K562 (cell line): ENCODE data around the gene ABCA13. TPM values are rescaled to one million over a fixed set of nuclear protein-coding genes. Genes with fewer than 3 reads are reported as not detected.

ENCODE experiments used
- ATAC-seq: fragments of 200-7000 bp; cut with Tn5 transposase; 3 replicates; pipeline ENCODE4 v1.9.1; 2020; ENCODE audit warnings: moderate library complexity
- BruUV-seq: library from RNA; stranded (reverse); fragments of 400-500 nt; replicated peaks from 2 replicates; lab custom pipeline; 2021; lab: Mats Ljungman, UMichigan
- CTCF ChIA-PET: fragments of 300-600 bp; formaldehyde crosslinking; extraction: SDS; loops from one replicate; lab custom pipeline; 2021; ENCODE audit warnings: low intra/inter-chr PET ratio; lab: Yijun Ruan, JAX
- POLR2A ChIA-PET: fragments of 300-600, 350-650 bp; sonication (Branson Sonifier 250); formaldehyde crosslinking; extraction: SDS; loops from one replicate; lab custom pipeline; 2021; ENCODE audit warnings: antibody characterized with exemption, inconsistent platforms; lab: Yijun Ruan, JAX
- DNase-seq, 4 experiments: peaks; one replicate each; pipeline versions ENCODE4 v3.0.0 to v3.0.0-alpha.2; 2011 to 2018; ENCODE audit warnings: low spot score in 3 of 4, mixed read lengths in 3 of 4; ENCODE audit errors: extremely low read depth in 1 of 4
- FAIRE-seq: peaks from 2 replicates; lab custom pipeline; 2011; peaks lifted over from hg19 to GRCh38; lab: Jason Lieb, UNC
- H2AFZ ChIP-seq: 2 replicates; pipeline ENCODE4 v1.6.0; 2011; ENCODE audit warnings: low read depth, low read length, control low read depth, inconsistent platforms
- H3K27ac ChIP-seq: fragments of 200-600 bp; 3 replicates; pipeline ENCODE4 v1.8.0; 2011; ENCODE audit warnings: low read depth, mild to moderate bottlenecking, control low read depth, inconsistent platforms, low read length, moderate library complexity, mixed read lengths; ENCODE audit errors: extremely low read depth
- H3K27me3 ChIP-seq, 2 experiments: fragments of 300-600 bp in 1 of 2; 2 replicates in 1 of 2; 3 replicates in 1 of 2; pipeline versions ENCODE4 v1.6.0 to v1.8.0; 2011; ENCODE audit warnings: inconsistent platforms in 2 of 2, low read length in 2 of 2, mild to moderate bottlenecking in 1 of 2, mixed read lengths in 1 of 2, moderate library complexity in 1 of 2; ENCODE audit not compliant: control insufficient read depth in 2 of 2, insufficient read depth in 2 of 2
- H3K36me3 ChIP-seq: fragments of 300-600 bp; 3 replicates; pipeline ENCODE4 v1.8.0; 2011; ENCODE audit warnings: mild to moderate bottlenecking, low read length, inconsistent platforms; ENCODE audit not compliant: control insufficient read depth, insufficient read depth
- H3K4me1 ChIP-seq, 2 experiments: fragments of 200-600 bp in 1 of 2; replicated peaks in 1 of 2; 2 replicates in 1 of 2; 3 replicates in 1 of 2; pipeline versions ENCODE4 v1.5.1 to v1.8.0; 2011; ENCODE audit warnings: inconsistent platforms in 2 of 2, low read length in 2 of 2, mild to moderate bottlenecking in 1 of 2, mixed read lengths in 1 of 2, moderate library complexity in 1 of 2; ENCODE audit not compliant: control insufficient read depth in 2 of 2, insufficient read depth in 2 of 2
- H3K4me2 ChIP-seq: 2 replicates; pipeline ENCODE4 v1.6.1; 2011; ENCODE audit warnings: low read length, control low read depth, inconsistent platforms, mixed read lengths; ENCODE audit not compliant: insufficient read depth
- H3K4me3 ChIP-seq: fragments of 200-600 bp; sonication (generic), shearing (Covaris generic); 2 replicates; pipeline ENCODE4 v1.5.1; 2016; ENCODE audit warnings: control low read depth, inconsistent platforms
- H3K79me2 ChIP-seq: fragments of 200-600 bp; 3 replicates; pipeline ENCODE4 v1.8.0; 2011; ENCODE audit warnings: low read length, inconsistent platforms; ENCODE audit not compliant: control insufficient read depth, insufficient read depth
- H3K9ac ChIP-seq, 2 experiments: 2 replicates each; pipeline versions ENCODE4 v1.6.0 to v1.6.1; 2011; ENCODE audit warnings: low read depth in 2 of 2, low read length in 2 of 2, control low read depth in 1 of 2, inconsistent platforms in 1 of 2, mild to moderate bottlenecking in 1 of 2, mixed read lengths in 1 of 2; ENCODE audit not compliant: insufficient read depth in 1 of 2
- H3K9me1 ChIP-seq: one replicate; pipeline ENCODE4 v1.6.0; 2011; ENCODE audit warnings: inconsistent platforms, mild to moderate bottlenecking, low read length, moderate library complexity; ENCODE audit not compliant: control insufficient read depth, insufficient read depth
- H3K9me3 ChIP-seq: replicated peaks from 2 replicates; pipeline ENCODE4 v1.5.1; 2011; ENCODE audit warnings: low read depth, low read length, inconsistent platforms; ENCODE audit not compliant: control insufficient read depth, insufficient read depth
- H4K20me1 ChIP-seq: replicated peaks from 2 replicates; pipeline ENCODE4 v1.6.1; 2011; ENCODE audit warnings: low read length, inconsistent platforms, mixed read lengths; ENCODE audit not compliant: control insufficient read depth, insufficient read depth
- COPS2 ChIP-seq: fragments of 450-650 bp; conservative IDR thresholded peaks from 2 replicates; pipeline ENCODE4 v1.6.1; 2016; ENCODE audit warnings: mild to moderate bottlenecking, moderate library complexity
- CREB1 ChIP-seq, 2 experiments: sonication (generic) in 1 of 2; formaldehyde crosslinking in 1 of 2; IDR thresholded peaks; 2 replicates each; pipeline versions ENCODE4 v1.6.1 to v1.8.0; 2012 to 2022; ENCODE audit warnings: inconsistent platforms in 1 of 2, mild to moderate bottlenecking in 1 of 2, missing genetic modification reagents in 1 of 2, moderate library complexity in 1 of 2
- DACH1 ChIP-seq: fragments of 450-650 bp; IDR thresholded peaks from 2 replicates; pipeline ENCODE4 v1.6.1; 2018; ENCODE audit not compliant: partially characterized antibody
- KDM1A ChIP-seq, 2 experiments: fragments of 450-650 bp; IDR thresholded peaks; 2 replicates each; pipeline ENCODE4 v1.6.1; 2016; ENCODE audit warnings: mild to moderate bottlenecking in 2 of 2
- ZNF316 ChIP-seq: fragments of 450-650 bp; IDR thresholded peaks from 2 replicates; pipeline ENCODE4 v1.6.1; 2016
- ZNF57 ChIP-seq: fragments of 450-650 bp; formaldehyde crosslinking; IDR thresholded peaks from 2 replicates; pipeline ENCODE4 v1.4.0; 2020; ENCODE audit warnings: mild to moderate bottlenecking, moderate library complexity
- WGBS: fragments of 100-300 bp; shearing (Covaris generic); methylation state at CpG from one replicate; pipeline ENCODE4 v1.1.6; 2016; ENCODE audit warnings: low coverage, mixed read lengths; ENCODE audit not compliant: insufficient coverage; ENCODE audit errors: missing lambda C conversion rate; 5-methylcytosine and 5-hydroxymethylcytosine counted together
- in situ Hi-C: fragments of 300-500 bp; cut with MboI; formaldehyde crosslinking; loops from 4 replicates; pipeline ENCODE4 v1.15.0; 2018; ENCODE audit warnings: inconsistent platforms, mixed read lengths
- intact Hi-C: fragments of 100-400 bp; cut with micrococcal nuclease; formaldehyde crosslinking; loops from 2 replicates; pipeline ENCODE4 v1.14.2; 2022
- polyA plus RNA-seq, 8 experiments: library from polyadenylated mRNA; depleted of rRNA in 4 of 8; stranded (reverse) in 5 of 8; unstranded in 3 of 8; fragments of >200 nt; fragmentation: Nextera tagmentation in 2 of 8; fragmentation: Illumina TruSeq in 1 of 8; extraction: Ambion mirVana in 2 of 8; extraction: Trizol in 1 of 8; gene quantifications; 2 replicates each; pipeline versions ENCODE4 v1.2.1 to v1.2.3, GENCODE V29; 2011 to 2014; ENCODE audit warnings: inconsistent platforms in 1 of 8, missing spikeins in 1 of 8
- total RNA-seq, 7 experiments: library from RNA; depleted of rRNA in 6 of 7; stranded (reverse); fragments of >200 nt in 6 of 7; fragmentation: Illumina TruSeq in 2 of 7; extraction: Trizol in 2 of 7; gene quantifications; 2 replicates each; pipeline versions ENCODE4 v1.2.1 to v1.2.3, GENCODE V29; 2011 to 2021; ENCODE audit warnings: low replicate concordance in 1 of 7
- TF ChIP-seq, protein P1 (sequence below), 2 experiments: fragments of 450-650 bp in 1 of 2; sonication (generic) in 1 of 2; formaldehyde crosslinking in 1 of 2; IDR thresholded peaks in 1 of 2; conservative IDR thresholded peaks in 1 of 2; 2 replicates each; pipeline versions ENCODE4 v1.6.1 to v1.8.1; 2016 to 2023; ENCODE audit warnings: mild to moderate bottlenecking in 2 of 2, moderate library complexity in 2 of 2, inconsistent platforms in 1 of 2, missing genetic modification reagents in 1 of 2
- TF ChIP-seq, protein P2 (sequence below): fragments of 450-650 bp; IDR thresholded peaks from 2 replicates; pipeline ENCODE4 v1.6.1; 2016; ENCODE audit warnings: antibody characterized with exemption
- TF ChIP-seq, protein P3 (sequence below): fragments of 450-650 bp; IDR thresholded peaks from 2 replicates; pipeline ENCODE4 v1.6.1; 2016; ENCODE audit warnings: mild to moderate bottlenecking, moderate library complexity

The ABCA13 gene
- total and polyA plus RNA-seq, 9 of the 15 experiments (the other 6 are each of a cell fraction or from before 2014, with no cell fraction given), result 0.14 to 1.5 (median 0.38) TPM

DNA sequence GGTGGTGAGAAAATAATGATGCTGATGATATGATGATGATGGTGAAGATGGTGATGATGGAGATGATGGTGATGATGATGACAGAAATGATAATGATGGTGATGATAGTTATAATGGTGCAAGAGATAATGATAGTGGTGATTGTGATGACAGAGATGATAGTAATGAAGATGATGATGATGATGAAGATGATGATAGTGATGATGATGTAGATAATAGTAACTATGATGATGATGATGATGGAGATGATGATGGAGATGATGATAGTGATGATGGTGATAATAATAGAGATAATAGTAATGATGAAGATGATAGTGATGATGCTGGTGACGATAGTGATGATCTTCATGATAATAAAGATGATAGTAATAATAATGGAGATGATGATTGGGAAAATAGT, 22.2 kb downstream of the ABCA13 start:
- Histone ChIP-seq H3K36me3 (no peaks in the 10 kb centered on the region), H3K4me3 (no peak overlapping the region), H3K9ac (no peak overlapping the region), H3K9me3 (no peaks in the 10 kb centered on the region), H2AFZ (no peak overlapping the region), H3K4me1 (no peaks in the 10 kb centered on the region), H3K4me2 (no peak overlapping the region), H3K79me2 (no peaks in the 10 kb centered on the region), H3K27ac (no peak overlapping the region), H3K27me3 (no peaks in the 10 kb centered on the region), H3K9me1 (no peaks in the 10 kb centered on the region), H4K20me1 (no peaks in the 10 kb centered on the region)
- ChIA-PET POLR2A (no interaction called here), CTCF (no interaction called here)
- 0% methylated on average over 1 of the region's 1 CpG for WGBS
- BruUV-seq, result no TSS peak
- ATAC-seq (no peak), DNase-seq (no peak), FAIRE-seq (no peak)
- in situ Hi-C loops, result no loop called here
- intact Hi-C loops, result no loop called here
- TF ChIP-seq ZNF57 (CRISPR knock-in tag), result no peak
- peak; percentile 32 for TF ChIP-seq DACH1
- TF ChIP-seq, protein P1, sequence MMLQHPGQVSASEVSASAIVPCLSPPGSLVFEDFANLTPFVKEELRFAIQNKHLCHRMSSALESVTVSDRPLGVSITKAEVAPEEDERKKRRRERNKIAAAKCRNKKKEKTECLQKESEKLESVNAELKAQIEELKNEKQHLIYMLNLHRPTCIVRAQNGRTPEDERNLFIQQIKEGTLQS (IDR thresholded peaks at IDR 0.05), result peak; percentile 20; the same call in 1 of the 2 replicates
- TF ChIP-seq, protein P1 (CRISPR knock-in tag; conservative IDR thresholded peaks at IDR 0.05), result no peak
- peak; percentile 18; the same call in 1 of the 2 replicates for TF ChIP-seq ZNF316
- TF ChIP-seq COPS2, result no peak
- TF ChIP-seq, protein P2, sequence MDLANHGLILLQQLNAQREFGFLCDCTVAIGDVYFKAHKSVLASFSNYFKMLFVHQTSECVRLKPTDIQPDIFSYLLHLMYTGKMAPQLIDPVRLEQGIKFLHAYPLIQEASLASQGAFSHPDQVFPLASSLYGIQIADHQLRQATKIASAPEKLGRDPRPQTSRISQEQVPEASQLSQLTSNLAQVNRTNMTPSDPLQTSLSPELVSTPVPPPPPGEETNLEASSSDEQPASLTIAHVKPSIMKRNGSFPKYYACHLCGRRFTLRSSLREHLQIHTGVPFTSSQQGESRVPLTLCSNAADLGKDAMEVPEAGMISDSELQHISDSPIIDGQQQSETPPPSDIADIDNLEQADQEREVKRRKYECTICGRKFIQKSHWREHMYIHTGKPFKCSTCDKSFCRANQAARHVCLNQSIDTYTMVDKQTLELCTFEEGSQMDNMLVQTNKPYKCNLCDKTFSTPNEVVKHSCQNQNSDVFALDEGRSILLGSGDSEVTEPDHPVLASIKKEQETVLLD, result peak; percentile 60; the same call in 1 of the 2 replicates
- TF ChIP-seq KDM1A (IDR thresholded peaks at IDR 0.05), result peak in 1 of 2 experiments; percentile 20; a peak in 1 of 4 replicates
- no peak for TF ChIP-seq CREB1 (IDR thresholded peaks at IDR 0.05)
- TF ChIP-seq CREB1 (CRISPR knock-in tag; IDR thresholded peaks at IDR 0.05), result no peak
- TF ChIP-seq, protein P3, sequence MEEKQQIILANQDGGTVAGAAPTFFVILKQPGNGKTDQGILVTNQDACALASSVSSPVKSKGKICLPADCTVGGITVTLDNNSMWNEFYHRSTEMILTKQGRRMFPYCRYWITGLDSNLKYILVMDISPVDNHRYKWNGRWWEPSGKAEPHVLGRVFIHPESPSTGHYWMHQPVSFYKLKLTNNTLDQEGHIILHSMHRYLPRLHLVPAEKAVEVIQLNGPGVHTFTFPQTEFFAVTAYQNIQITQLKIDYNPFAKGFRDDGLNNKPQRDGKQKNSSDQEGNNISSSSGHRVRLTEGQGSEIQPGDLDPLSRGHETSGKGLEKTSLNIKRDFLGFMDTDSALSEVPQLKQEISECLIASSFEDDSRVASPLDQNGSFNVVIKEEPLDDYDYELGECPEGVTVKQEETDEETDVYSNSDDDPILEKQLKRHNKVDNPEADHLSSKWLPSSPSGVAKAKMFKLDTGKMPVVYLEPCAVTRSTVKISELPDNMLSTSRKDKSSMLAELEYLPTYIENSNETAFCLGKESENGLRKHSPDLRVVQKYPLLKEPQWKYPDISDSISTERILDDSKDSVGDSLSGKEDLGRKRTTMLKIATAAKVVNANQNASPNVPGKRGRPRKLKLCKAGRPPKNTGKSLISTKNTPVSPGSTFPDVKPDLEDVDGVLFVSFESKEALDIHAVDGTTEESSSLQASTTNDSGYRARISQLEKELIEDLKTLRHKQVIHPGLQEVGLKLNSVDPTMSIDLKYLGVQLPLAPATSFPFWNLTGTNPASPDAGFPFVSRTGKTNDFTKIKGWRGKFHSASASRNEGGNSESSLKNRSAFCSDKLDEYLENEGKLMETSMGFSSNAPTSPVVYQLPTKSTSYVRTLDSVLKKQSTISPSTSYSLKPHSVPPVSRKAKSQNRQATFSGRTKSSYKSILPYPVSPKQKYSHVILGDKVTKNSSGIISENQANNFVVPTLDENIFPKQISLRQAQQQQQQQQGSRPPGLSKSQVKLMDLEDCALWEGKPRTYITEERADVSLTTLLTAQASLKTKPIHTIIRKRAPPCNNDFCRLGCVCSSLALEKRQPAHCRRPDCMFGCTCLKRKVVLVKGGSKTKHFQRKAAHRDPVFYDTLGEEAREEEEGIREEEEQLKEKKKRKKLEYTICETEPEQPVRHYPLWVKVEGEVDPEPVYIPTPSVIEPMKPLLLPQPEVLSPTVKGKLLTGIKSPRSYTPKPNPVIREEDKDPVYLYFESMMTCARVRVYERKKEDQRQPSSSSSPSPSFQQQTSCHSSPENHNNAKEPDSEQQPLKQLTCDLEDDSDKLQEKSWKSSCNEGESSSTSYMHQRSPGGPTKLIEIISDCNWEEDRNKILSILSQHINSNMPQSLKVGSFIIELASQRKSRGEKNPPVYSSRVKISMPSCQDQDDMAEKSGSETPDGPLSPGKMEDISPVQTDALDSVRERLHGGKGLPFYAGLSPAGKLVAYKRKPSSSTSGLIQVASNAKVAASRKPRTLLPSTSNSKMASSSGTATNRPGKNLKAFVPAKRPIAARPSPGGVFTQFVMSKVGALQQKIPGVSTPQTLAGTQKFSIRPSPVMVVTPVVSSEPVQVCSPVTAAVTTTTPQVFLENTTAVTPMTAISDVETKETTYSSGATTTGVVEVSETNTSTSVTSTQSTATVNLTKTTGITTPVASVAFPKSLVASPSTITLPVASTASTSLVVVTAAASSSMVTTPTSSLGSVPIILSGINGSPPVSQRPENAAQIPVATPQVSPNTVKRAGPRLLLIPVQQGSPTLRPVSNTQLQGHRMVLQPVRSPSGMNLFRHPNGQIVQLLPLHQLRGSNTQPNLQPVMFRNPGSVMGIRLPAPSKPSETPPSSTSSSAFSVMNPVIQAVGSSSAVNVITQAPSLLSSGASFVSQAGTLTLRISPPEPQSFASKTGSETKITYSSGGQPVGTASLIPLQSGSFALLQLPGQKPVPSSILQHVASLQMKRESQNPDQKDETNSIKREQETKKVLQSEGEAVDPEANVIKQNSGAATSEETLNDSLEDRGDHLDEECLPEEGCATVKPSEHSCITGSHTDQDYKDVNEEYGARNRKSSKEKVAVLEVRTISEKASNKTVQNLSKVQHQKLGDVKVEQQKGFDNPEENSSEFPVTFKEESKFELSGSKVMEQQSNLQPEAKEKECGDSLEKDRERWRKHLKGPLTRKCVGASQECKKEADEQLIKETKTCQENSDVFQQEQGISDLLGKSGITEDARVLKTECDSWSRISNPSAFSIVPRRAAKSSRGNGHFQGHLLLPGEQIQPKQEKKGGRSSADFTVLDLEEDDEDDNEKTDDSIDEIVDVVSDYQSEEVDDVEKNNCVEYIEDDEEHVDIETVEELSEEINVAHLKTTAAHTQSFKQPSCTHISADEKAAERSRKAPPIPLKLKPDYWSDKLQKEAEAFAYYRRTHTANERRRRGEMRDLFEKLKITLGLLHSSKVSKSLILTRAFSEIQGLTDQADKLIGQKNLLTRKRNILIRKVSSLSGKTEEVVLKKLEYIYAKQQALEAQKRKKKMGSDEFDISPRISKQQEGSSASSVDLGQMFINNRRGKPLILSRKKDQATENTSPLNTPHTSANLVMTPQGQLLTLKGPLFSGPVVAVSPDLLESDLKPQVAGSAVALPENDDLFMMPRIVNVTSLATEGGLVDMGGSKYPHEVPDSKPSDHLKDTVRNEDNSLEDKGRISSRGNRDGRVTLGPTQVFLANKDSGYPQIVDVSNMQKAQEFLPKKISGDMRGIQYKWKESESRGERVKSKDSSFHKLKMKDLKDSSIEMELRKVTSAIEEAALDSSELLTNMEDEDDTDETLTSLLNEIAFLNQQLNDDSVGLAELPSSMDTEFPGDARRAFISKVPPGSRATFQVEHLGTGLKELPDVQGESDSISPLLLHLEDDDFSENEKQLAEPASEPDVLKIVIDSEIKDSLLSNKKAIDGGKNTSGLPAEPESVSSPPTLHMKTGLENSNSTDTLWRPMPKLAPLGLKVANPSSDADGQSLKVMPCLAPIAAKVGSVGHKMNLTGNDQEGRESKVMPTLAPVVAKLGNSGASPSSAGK, result 0 out of 2 replicates have a peak, but pooled peaks have one; percentile 13
